Psoas muscle (tissue), 8 donors: ENCODE results near the gene IGDCC3. TPM values are rescaled to one million over a fixed set of nuclear protein-coding genes. Genes with fewer than 3 reads are reported as not detected.
A peak's percentile ranks its signal among the peaks of the same experiment; 100 is the strongest.

Experiments used
- ATAC-seq, 4 donors: fragments of 200-7000 bp; cut with Tn5 transposase; one replicate each; pipeline ENCODE4 v1.9.1; 2020; ENCODE audit warnings: moderate library complexity in 3 of 4, mild to moderate bottlenecking in 2 of 4
- DNase-seq, 2 donors: peaks; one replicate each; pipeline ENCODE4 v3.0.0-alpha.2; 2020
- H3K27ac ChIP-seq: fragments of 200-600 bp; one replicate; pipeline ENCODE4 v1.8.0; 2022
- H3K27me3 ChIP-seq, 3 donors: fragments of 200-600 bp in 1 of 3; one replicate each; pipeline versions ENCODE4 v1.6.1 to v1.8.0; 2013 to 2022; ENCODE audit warnings: low read length in 2 of 3, mild to moderate bottlenecking in 2 of 3, moderate library complexity in 1 of 3; ENCODE audit not compliant: insufficient read depth in 3 of 3
- H3K36me3 ChIP-seq, 2 donors: fragments of 200-600 bp in 1 of 2; one replicate each; pipeline versions ENCODE4 v1.6.1 to v1.8.0; 2013 to 2022; ENCODE audit warnings: low read depth in 1 of 2, mild to moderate bottlenecking in 1 of 2, moderate library complexity in 1 of 2; ENCODE audit not compliant: insufficient read depth in 1 of 2
- H3K4me1 ChIP-seq: fragments of 200-600 bp; one replicate; pipeline ENCODE4 v1.8.0; 2022
- H3K4me3 ChIP-seq: fragments of 200-600 bp; one replicate; pipeline ENCODE4 v1.8.0; 2022; ENCODE audit warnings: mild to moderate bottlenecking
- H3K9me3 ChIP-seq: fragments of 200-600 bp; one replicate; pipeline ENCODE4 v1.8.0; 2022
- CTCF ChIP-seq: fragments of 200-600 bp; IDR thresholded peaks from one replicate; pipeline ENCODE4 v1.8.0; 2022; ENCODE audit warnings: antibody characterized with exemption
- WGBS, 3 donors: extraction: QIAGEN DNeasy Blood & Tissue Kit; methylation state at CpG; one replicate each; pipeline versions ENCODE4 v1.1.6 to v1.1.7; 2013; 5-methylcytosine and 5-hydroxymethylcytosine counted together
- intact Hi-C, 2 donors: fragments of 100-400 bp; cut with DNase I; formaldehyde crosslinking; loops; one replicate each; pipeline versions ENCODE4 v1.11.0 to v1.14.2; 2022
- polyA plus RNA-seq, 3 donors: library from polyadenylated mRNA; stranded (reverse); fragments of 200-250 nt; gene quantifications; one replicate each; pipeline ENCODE4 v1.2.3, GENCODE V29; 2013
- total RNA-seq, 4 donors: library from RNA; stranded (reverse); fragmentation: NEBNext Ultra II Directional in 2 of 4; extraction: Animal tissue kit (Norgen Biotek cat#: 25700) in 2 of 4; gene quantifications; one replicate each; pipeline versions ENCODE4 v1.2.1 to v1.2.4, GENCODE V29; 2021 to 2023
- donor health status: healthy with polysubstance abuse.
- donor health status: DM: no; HTN: no; CAD: no; lungs with moderate emphysema.
- donor health status: Bipolar disorder and iron deficiency.
- donor health status: healthy.
- donor health status: DM: yes; HTN: yes; CAD: no.
- donor health status: DM: no; HTN: no; CAD: no.
- donor health status: DM: no; HTN: no; CAD: no.
- donor health status: DM: yes; HTN: yes; CAD: no.

The IGDCC3 gene
- total and polyA plus RNA-seq, 7 donors, result not detected

GRCh38 chr15:65305150-65305758, 72.5 kb downstream of the IGDCC3 start:
- ATAC-seq (peak; percentile 21 to 36 (median 32)), DNase-seq (no peak)
- Histone ChIP-seq H3K4me3 (peak overlapping the region; percentile 72), H3K4me1 (peaks cover 21% of the 10 kb centered on the region), H3K36me3 (no peaks in the 10 kb centered on the region), H3K9me3 (no peaks in the 10 kb centered on the region), H3K27me3 (no peaks in the 10 kb centered on the region), H3K27ac (peak overlapping the region; percentile 88)
- 44 to 50% (median 47%) methylated on average over 14 of the region's 14 CpGs for WGBS, 3 donors
- intact Hi-C loops, result no loop called here
- no peak for TF ChIP-seq CTCF

GRCh38 chr15:65304381-65305149, 73.2 kb downstream of the IGDCC3 start, which contains the start of gene RNU5B-1:
TSS of gene RNU5B-1 (plus strand) at chr15:65304677.
- H3K27me3 ChIP-seq, result no peaks in the 10 kb centered on the region
- H3K4me1 ChIP-seq, result peaks cover 14% of the 10 kb centered on the region
- DNase-seq (peak; percentile 68 to 80), ATAC-seq (peak; percentile 89 to 93 (median 90))
- TF ChIP-seq CTCF, result peak; percentile 84
- WGBS, 3 donors, result 0 to 1% (median 1%) methylated on average over 24 of the region's 24 CpGs
- no peaks in the 10 kb centered on the region for H3K9me3 ChIP-seq
- peak within 1 kb of the TSS; percentile 72 for H3K4me3 ChIP-seq
- intact Hi-C loops, result loop anchor here in 1 of 2 donors (5.0 kb wide), 1 partner anchor 117 kb away; the partner anchor contains the start of gene CLPX
- H3K36me3 ChIP-seq, result no peaks in the 10 kb centered on the region
- peak within 1 kb of the TSS; percentile 88 for H3K27ac ChIP-seq

GRCh38 chr15:65303687-65304380, 74.0 kb downstream of the IGDCC3 start:
- H3K9me3 ChIP-seq, result no peaks in the 10 kb centered on the region
- H3K36me3 ChIP-seq, result no peaks in the 10 kb centered on the region
- WGBS, 3 donors, result 0 to 1% (median 1%) methylated on average over 24 of the region's 24 CpGs
- peak in 1 of 2 donors; percentile 68 for DNase-seq
- intact Hi-C loops, result loop anchor here in 1 of 2 donors (5.0 kb wide), 1 partner anchor 117 kb away; the partner anchor contains the start of gene CLPX
- peak overlapping the region; percentile 88 for H3K27ac ChIP-seq
- no peak for TF ChIP-seq CTCF
- ATAC-seq, result peak; percentile 66 to 78 (median 72)
- peaks cover 13% of the 10 kb centered on the region for H3K4me1 ChIP-seq
- H3K4me3 ChIP-seq, result peak overlapping the region; percentile 72
- H3K27me3 ChIP-seq, result no peaks in the 10 kb centered on the region

GRCh38 chr15:65302061-65302460, 75.7 kb downstream of the IGDCC3 start:
- Histone ChIP-seq H3K9me3 (no peaks in the 10 kb centered on the region), H3K27ac (peak overlapping the region; percentile 88), H3K36me3 (no peaks in the 10 kb centered on the region), H3K4me3 (no peak overlapping the region), H3K27me3 (no peaks in the 10 kb centered on the region), H3K4me1 (peaks cover 20% of the 10 kb centered on the region)
- DNase-seq, result no peak
- intact Hi-C loops, result loop anchor here in 1 of 2 donors (5.0 kb wide), 1 partner anchor 115 kb away; the partner anchor contains the start of gene CLPX
- 72 to 80% (median 73%) methylated on average over 23 to 24 of the region's 24 CpGs for WGBS, 3 donors
- TF ChIP-seq CTCF, result no peak
- ATAC-seq, result no peak
